Coronary artery (tissue), 2 donors: ENCODE results near the gene MTUS2.

Experiments
- DNase-seq: peaks from one replicate; pipeline ENCODE4 v3.0.0-alpha.2; 2017; ENCODE audit warnings: low spot score
- H3K27ac ChIP-seq, 2 donors: fragments of 200-600 bp; sonication (generic); one replicate each; pipeline ENCODE4 v1.5.1; 2016 to 2019
- H3K4me3 ChIP-seq: fragments of 200-600 bp; sonication (generic); 2 replicates; pipeline ENCODE4 v1.5.1; 2016; ENCODE audit warnings: mild to moderate bottlenecking, moderate library complexity
- TF ChIP-seq, protein P1 (sequence below): fragments of 200-600 bp; sonication (generic); IDR thresholded peaks from one replicate; pipeline ENCODE4 v1.5.1; 2019; ENCODE audit warnings: antibody characterized with exemption

MTUS2 gene

DNA sequence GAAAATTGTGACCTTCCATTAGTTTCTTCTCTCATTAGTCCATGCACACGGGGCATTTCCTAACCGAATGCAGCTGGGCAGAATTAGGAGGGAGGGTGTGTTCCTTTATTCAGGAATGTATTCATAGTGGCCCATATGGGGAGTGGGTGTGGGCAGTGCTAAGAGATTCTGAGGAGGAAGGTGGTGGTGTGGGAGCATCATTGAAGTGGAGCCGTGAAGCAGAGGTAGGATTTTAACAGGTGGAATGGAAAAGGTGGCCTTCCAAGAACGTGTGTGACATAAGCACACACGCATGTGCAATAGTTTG, 134.2 kb downstream of the MTUS2 start:
- H3K27ac ChIP-seq = no peak overlapping the region
- no peak for DNase-seq
- TF ChIP-seq, protein P1, sequence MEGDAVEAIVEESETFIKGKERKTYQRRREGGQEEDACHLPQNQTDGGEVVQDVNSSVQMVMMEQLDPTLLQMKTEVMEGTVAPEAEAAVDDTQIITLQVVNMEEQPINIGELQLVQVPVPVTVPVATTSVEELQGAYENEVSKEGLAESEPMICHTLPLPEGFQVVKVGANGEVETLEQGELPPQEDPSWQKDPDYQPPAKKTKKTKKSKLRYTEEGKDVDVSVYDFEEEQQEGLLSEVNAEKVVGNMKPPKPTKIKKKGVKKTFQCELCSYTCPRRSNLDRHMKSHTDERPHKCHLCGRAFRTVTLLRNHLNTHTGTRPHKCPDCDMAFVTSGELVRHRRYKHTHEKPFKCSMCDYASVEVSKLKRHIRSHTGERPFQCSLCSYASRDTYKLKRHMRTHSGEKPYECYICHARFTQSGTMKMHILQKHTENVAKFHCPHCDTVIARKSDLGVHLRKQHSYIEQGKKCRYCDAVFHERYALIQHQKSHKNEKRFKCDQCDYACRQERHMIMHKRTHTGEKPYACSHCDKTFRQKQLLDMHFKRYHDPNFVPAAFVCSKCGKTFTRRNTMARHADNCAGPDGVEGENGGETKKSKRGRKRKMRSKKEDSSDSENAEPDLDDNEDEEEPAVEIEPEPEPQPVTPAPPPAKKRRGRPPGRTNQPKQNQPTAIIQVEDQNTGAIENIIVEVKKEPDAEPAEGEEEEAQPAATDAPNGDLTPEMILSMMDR = no peak
- H3K4me3 ChIP-seq = no peak overlapping the region

GRCh38 chr13:28954810-28955209, 134.7 kb downstream of the MTUS2 start:
- TF ChIP-seq, protein P1 = no peak
- H3K27ac ChIP-seq = no peak overlapping the region
- no peak for DNase-seq
- H3K4me3 ChIP-seq = no peak overlapping the region

GRCh38 chr13:28955264-28955966, 135.3 kb downstream of the MTUS2 start:
- DNase-seq = no peak
- TF ChIP-seq, protein P1 = no peak
- Histone ChIP-seq H3K27ac (no peak overlapping the region), H3K4me3 (no peak overlapping the region)

- TF ChIP-seq, protein P1 = no peak
- no peak for DNase-seq
- Histone ChIP-seq H3K27ac (no peak overlapping the region), H3K4me3 (no peak overlapping the region)
Measured at GRCh38 chr13:28958018-28958417, 137.9 kb downstream of the MTUS2 start.

- no peak for DNase-seq
- H3K27ac ChIP-seq = no peak overlapping the region
- TF ChIP-seq, protein P1 = no peak
- no peak overlapping the region for H3K4me3 ChIP-seq
Measured at GRCh38 chr13:28958441-28958840, 138.3 kb downstream of the MTUS2 start.

DNA sequence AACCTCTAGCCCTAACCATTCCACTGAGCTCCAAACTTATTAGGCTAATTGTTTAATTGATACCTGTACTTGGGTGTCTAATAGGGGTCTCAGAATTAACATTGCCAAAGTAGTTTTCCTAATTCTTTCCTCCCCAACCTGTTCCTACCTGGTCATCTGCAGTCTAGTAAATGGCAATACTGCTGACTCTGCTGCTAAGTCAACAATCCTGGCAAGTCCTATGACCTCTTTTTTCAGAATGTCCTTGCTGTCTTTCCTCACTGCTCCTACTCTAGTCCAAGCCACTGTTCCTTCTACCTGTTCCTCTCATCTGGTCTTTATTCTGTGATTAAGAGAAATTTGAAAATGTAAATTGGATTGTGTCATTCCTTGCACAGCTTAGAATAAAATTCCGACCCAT, 143.9 kb downstream of the MTUS2 start:
- DNase-seq = no peak
- Histone ChIP-seq H3K4me3 (no peak overlapping the region), H3K27ac (no peak overlapping the region)
- TF ChIP-seq, protein P1 = no peak

GRCh38 chr13:28964803-28965202, 144.7 kb downstream of the MTUS2 start:
- no peak for DNase-seq
- no peak overlapping the region for H3K4me3 ChIP-seq
- TF ChIP-seq, protein P1 = no peak

More at GRCh38 chr13:28964803-28965202, 144.7 kb downstream of the MTUS2 start:
- H3K27ac ChIP-seq = no peak overlapping the region
